ENCODE results near the gene GPATCH8.

The GPATCH8 gene

GRCh38 chr17:44503147-44504029 lies at the start of gene GPATCH8:
TSS of gene GPATCH8 (minus strand) at chr17:44503406. CDS start at chr17:44503370, 36 bp downstream.
- Histone ChIP-seq H3K36me3 (ENCODE audit: insufficient read depth, low read length) (no peaks in the 10 kb centered on the region), H3F3A (ENCODE audit: low read depth) (peaks cover 3% of the 10 kb centered on the region; the same call in 1 of the 2 replicates), H4K20me1 (ENCODE audit: insufficient read depth, low read length, poor library complexity, severe bottlenecking) (peaks cover 40% of the 10 kb centered on the region), H3K9ac (ENCODE audit: low read depth, low read length, poor library complexity, severe bottlenecking) (peak within 1 kb of the TSS; percentile 93), H2AFZ (ENCODE audit: low read length) (peak within 1 kb of the TSS; percentile 89), H3K4me2 (ENCODE audit: low read depth, low read length, poor library complexity, severe bottlenecking) (peak within 1 kb of the TSS; percentile 96), H3K9me2 (replicated peaks; ENCODE audit: low read depth, low read length) (no peaks in the 10 kb centered on the region), H3K4me3 (ENCODE audit: low read length, poor library complexity, severe bottlenecking) (peak within 1 kb of the TSS; percentile 96), H3K27me3 (ENCODE audit: insufficient read depth, low read length, poor library complexity, severe bottlenecking) (peaks cover 34% of the 10 kb centered on the region), H3K9me3 (ENCODE audit: insufficient read depth, low read depth, low read length) (no peaks in the 10 kb centered on the region), H3K4me1 (ENCODE audit: insufficient read depth, low read length, poor library complexity, severe bottlenecking) (peaks cover 32% of the 10 kb centered on the region), H3K79me2 (ENCODE audit: insufficient read depth, low read length) (peaks cover 48% of the 10 kb centered on the region)
- no peak for TF ChIP-seq EZH2phosphoT487 (IDR thresholded peaks at IDR 0.05; ENCODE audit: borderline replicate concordance)
- no peak for TF ChIP-seq CTCF (conservative IDR thresholded peaks at IDR 0.05; ENCODE audit: low read length)

GRCh38 chr17:44552361-44552760 lies 49.2 kb upstream of the GPATCH8 start:
- TF ChIP-seq EZH2phosphoT487 (IDR thresholded peaks at IDR 0.05; ENCODE audit: borderline replicate concordance) (no peak), CTCF (conservative IDR thresholded peaks at IDR 0.05; ENCODE audit: low read length) (no peak)
- no peaks in the 10 kb centered on the region for H3K36me3 ChIP-seq (ENCODE audit: insufficient read depth, low read length)
- no peaks in the 10 kb centered on the region for H4K20me1 ChIP-seq (ENCODE audit: insufficient read depth, low read length, poor library complexity, severe bottlenecking)
- H3K4me1 ChIP-seq (ENCODE audit: insufficient read depth, low read length, poor library complexity, severe bottlenecking): peaks cover 26% of the 10 kb centered on the region
- no peak overlapping the region for H3K4me2 ChIP-seq (ENCODE audit: low read depth, low read length, poor library complexity, severe bottlenecking)
- H3K9ac ChIP-seq (ENCODE audit: low read depth, low read length, poor library complexity, severe bottlenecking): no peak overlapping the region
- no peak overlapping the region for H3K4me3 ChIP-seq (ENCODE audit: low read length, poor library complexity, severe bottlenecking)
- no peak overlapping the region for H2AFZ ChIP-seq (ENCODE audit: low read length)
- H3K9me3 ChIP-seq (ENCODE audit: insufficient read depth, low read depth, low read length): no peaks in the 10 kb centered on the region
- no peaks in the 10 kb centered on the region for H3K79me2 ChIP-seq (ENCODE audit: insufficient read depth, low read length)
- H3F3A ChIP-seq (ENCODE audit: low read depth): no peaks in the 10 kb centered on the region
- no peaks in the 10 kb centered on the region for H3K27me3 ChIP-seq (ENCODE audit: insufficient read depth, low read length, poor library complexity, severe bottlenecking)
- no peaks in the 10 kb centered on the region for H3K9me2 ChIP-seq (replicated peaks; ENCODE audit: low read depth, low read length)

GRCh38 chr17:44549686-44550085 lies 46.5 kb upstream of the GPATCH8 start:
- Histone ChIP-seq H3K27me3 (ENCODE audit: insufficient read depth, low read length, poor library complexity, severe bottlenecking) (no peaks in the 10 kb centered on the region), H3K4me3 (ENCODE audit: low read length, poor library complexity, severe bottlenecking) (no peak overlapping the region), H3K9me3 (ENCODE audit: insufficient read depth, low read depth, low read length) (no peaks in the 10 kb centered on the region), H4K20me1 (ENCODE audit: insufficient read depth, low read length, poor library complexity, severe bottlenecking) (no peaks in the 10 kb centered on the region), H3K4me2 (ENCODE audit: low read depth, low read length, poor library complexity, severe bottlenecking) (no peak overlapping the region), H3K36me3 (ENCODE audit: insufficient read depth, low read length) (no peaks in the 10 kb centered on the region), H3F3A (ENCODE audit: low read depth) (no peaks in the 10 kb centered on the region), H3K9ac (ENCODE audit: low read depth, low read length, poor library complexity, severe bottlenecking) (no peak overlapping the region), H3K9me2 (replicated peaks; ENCODE audit: low read depth, low read length) (no peaks in the 10 kb centered on the region), H3K79me2 (ENCODE audit: insufficient read depth, low read length) (no peaks in the 10 kb centered on the region), H3K4me1 (ENCODE audit: insufficient read depth, low read length, poor library complexity, severe bottlenecking) (peaks cover 25% of the 10 kb centered on the region), H2AFZ (ENCODE audit: low read length) (0 out of 2 replicates have a peak overlapping the region, but pooled peaks have one; percentile 29)
- TF ChIP-seq CTCF (conservative IDR thresholded peaks at IDR 0.05; ENCODE audit: low read length) (no peak), EZH2phosphoT487 (IDR thresholded peaks at IDR 0.05; ENCODE audit: borderline replicate concordance) (no peak)
